ENCODE data around the gene OR10A6. TPM values are rescaled to one million over a fixed set of nuclear protein-coding genes. Genes with fewer than 3 reads are reported as not detected.

OR10A6 gene, protein sequence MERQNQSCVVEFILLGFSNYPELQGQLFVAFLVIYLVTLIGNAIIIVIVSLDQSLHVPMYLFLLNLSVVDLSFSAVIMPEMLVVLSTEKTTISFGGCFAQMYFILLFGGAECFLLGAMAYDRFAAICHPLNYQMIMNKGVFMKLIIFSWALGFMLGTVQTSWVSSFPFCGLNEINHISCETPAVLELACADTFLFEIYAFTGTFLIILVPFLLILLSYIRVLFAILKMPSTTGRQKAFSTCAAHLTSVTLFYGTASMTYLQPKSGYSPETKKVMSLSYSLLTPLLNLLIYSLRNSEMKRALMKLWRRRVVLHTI
- not detected for total RNA-seq

GRCh38 chr11:7931168-7931567 is at the start of gene OR10A6:
Gene OR10A6, minus strand, starts transcription at chr11:7931268. Its CDS starts 2,606 bp downstream, at chr11:7928662.
- no peaks in the 10 kb centered on the region for H3K27me3 ChIP-seq
- no peak within 1 kb of the TSS for H3K4me3 ChIP-seq
- intact Hi-C loops (cut with DNase I), result no loop called here
- DNase-seq (ENCODE audit: low spot score in 2 of 2), result no peak
- no peak within 1 kb of the TSS for H3K27ac ChIP-seq
- H3K9me3 ChIP-seq, result no peaks in the 10 kb centered on the region
- no peaks in the 10 kb centered on the region for H3K36me3 ChIP-seq
- H3K4me1 ChIP-seq, result no peaks in the 10 kb centered on the region
- no peak for TF ChIP-seq CTCF (IDR thresholded peaks at IDR 0.05)

DNA sequence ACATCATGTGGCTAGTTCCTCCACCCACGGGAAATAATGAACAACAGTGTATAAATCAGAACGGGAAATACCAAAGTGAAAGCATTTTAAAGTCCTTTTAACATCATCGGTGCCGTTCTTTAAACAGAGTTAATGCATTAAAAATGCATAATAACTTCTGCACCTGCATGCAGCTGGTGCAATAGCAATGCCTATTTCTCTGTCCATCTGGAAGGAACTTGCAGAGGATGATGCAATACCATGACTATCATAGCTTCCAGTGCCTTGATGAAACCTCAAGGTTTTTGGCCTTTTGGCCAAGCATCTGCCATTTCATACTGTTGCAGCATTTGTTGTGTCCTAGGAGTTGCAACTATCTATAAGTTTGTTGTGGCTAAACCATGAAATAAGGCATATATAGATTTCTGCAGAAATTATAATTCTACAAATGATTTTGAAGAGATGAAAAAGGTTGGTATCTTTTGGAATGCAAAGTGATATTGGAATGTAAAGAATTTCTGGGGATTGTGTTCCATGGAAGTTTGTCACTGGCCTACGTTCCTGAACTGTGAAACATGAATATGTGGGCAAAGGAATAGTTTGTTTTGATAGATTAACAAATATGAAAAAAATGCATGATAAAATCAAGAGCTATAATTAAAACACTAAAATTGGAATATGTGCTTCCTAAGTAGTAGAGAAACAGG is 46.3 kb upstream of the OR10A6 start:
- H3K9me3 ChIP-seq, result no peaks in the 10 kb centered on the region
- H3K27ac ChIP-seq, result no peak overlapping the region
- H3K36me3 ChIP-seq, result no peaks in the 10 kb centered on the region
- intact Hi-C loops (cut with DNase I), result no loop called here
- no peak for TF ChIP-seq CTCF (IDR thresholded peaks at IDR 0.05)
- DNase-seq (ENCODE audit: low spot score in 2 of 2), result no peak
- peaks cover 0 to 6% of the 10 kb centered on the region in 2 donors for H3K4me1 ChIP-seq
- no peaks in the 10 kb centered on the region for H3K27me3 ChIP-seq
- no peak overlapping the region for H3K4me3 ChIP-seq

DNA sequence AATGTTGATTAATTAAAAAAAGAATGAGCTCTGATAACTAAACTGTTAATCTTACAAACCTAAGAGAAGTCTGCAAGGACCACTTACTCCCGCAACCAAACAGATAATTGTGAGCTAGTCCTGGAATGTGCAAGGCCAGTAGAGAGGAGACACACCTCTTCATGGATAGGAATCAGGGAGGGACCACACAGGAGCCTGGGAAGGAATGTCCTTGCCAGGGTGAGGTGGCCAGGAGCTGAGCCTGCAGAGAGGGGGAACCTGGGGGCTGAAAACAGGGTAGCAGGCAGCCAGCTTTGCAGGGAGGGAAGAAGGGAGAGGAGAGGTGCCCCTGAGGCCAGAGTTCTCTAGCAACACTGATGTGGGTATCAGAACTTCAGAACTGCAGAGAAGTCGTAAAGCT is 43.6 kb upstream of the OR10A6 start:
- no peaks in the 10 kb centered on the region for H3K9me3 ChIP-seq
- intact Hi-C loops (cut with DNase I), result no loop called here
- no peaks in the 10 kb centered on the region for H3K27me3 ChIP-seq
- no peak for DNase-seq (ENCODE audit: low spot score in 2 of 2)
- no peak for TF ChIP-seq CTCF (IDR thresholded peaks at IDR 0.05)
- H3K4me1 ChIP-seq, result peaks cover 0 to 6% of the 10 kb centered on the region in 2 donors
- H3K27ac ChIP-seq, result no peak overlapping the region
- H3K4me3 ChIP-seq, result no peak overlapping the region
- no peaks in the 10 kb centered on the region for H3K36me3 ChIP-seq

GRCh38 chr11:7973011-7973410 is 41.9 kb upstream of the OR10A6 start:
- H3K9me3 ChIP-seq, result no peaks in the 10 kb centered on the region
- H3K4me1 ChIP-seq, result peaks cover 0 to 6% of the 10 kb centered on the region in 2 donors
- H3K36me3 ChIP-seq, result no peaks in the 10 kb centered on the region
- no peak overlapping the region for H3K27ac ChIP-seq
- no peaks in the 10 kb centered on the region for H3K27me3 ChIP-seq
- TF ChIP-seq CTCF (IDR thresholded peaks at IDR 0.05), result no peak
- no peak overlapping the region for H3K4me3 ChIP-seq
- DNase-seq (ENCODE audit: low spot score in 2 of 2), result no peak
- intact Hi-C loops (cut with DNase I), result no loop called here

DNA sequence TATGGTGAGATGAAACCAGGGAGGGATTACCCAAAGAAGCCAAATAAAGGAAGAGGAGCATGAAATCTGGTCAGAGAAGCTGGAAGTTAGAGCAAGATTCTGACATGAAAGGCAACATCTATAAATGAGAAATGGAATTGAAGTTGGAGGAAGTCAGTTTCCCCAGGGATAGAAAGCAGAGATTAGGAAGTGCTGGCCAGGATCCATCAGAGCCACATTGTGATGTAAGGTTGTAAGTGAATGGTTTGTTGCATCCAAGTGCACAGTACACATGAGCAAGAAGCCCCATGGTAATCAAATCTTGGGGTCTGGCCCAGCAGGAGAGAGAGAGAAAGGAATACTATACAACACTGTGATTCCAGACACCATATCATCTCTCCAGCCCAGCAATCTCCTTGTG is 40.8 kb upstream of the OR10A6 start:
- no peaks in the 10 kb centered on the region for H3K9me3 ChIP-seq
- TF ChIP-seq CTCF (IDR thresholded peaks at IDR 0.05), result no peak
- H3K4me3 ChIP-seq, result no peak overlapping the region
- no peak overlapping the region for H3K27ac ChIP-seq
- intact Hi-C loops (cut with DNase I), result no loop called here
- no peak for DNase-seq (ENCODE audit: low spot score in 2 of 2)
- no peaks in the 10 kb centered on the region for H3K27me3 ChIP-seq
- H3K4me1 ChIP-seq, result no peaks in the 10 kb centered on the region
- H3K36me3 ChIP-seq, result no peaks in the 10 kb centered on the region
